Activated CD4-positive, alpha-beta memory T cell treated with anti-CD3 and anti-CD28 coated beads for 36 hours (primary cell): ENCODE measurements around the gene USF1. TPM values are rescaled to one million over a fixed set of nuclear protein-coding genes. Genes with fewer than 3 reads are reported as not detected.
"Not testable (repeated sequence)": the region's sequence is repeated elsewhere in the genome, so short reads cannot be mapped to it uniquely, and the experiment has no call there.

Experiments used
- CTCF ChIA-PET: fragments of 350-600 bp; sonication (Branson Sonifier 250); formaldehyde crosslinking; loops from one replicate; lab custom pipeline; 2021; ENCODE audit warnings: antibody characterized with exemption, inconsistent platforms; lab: Charles Lee
- POLR2A ChIA-PET: fragments of 350-600 bp; sonication (Branson Sonifier 250); formaldehyde crosslinking; loops from one replicate; lab custom pipeline; 2021; ENCODE audit warnings: antibody characterized with exemption; lab: Charles Lee
- DNase-seq: peaks from one replicate; pipeline ENCODE4 v3.0.0-alpha.2; 2020
- H3K27ac Mint-ChIP-seq: one replicate; pipeline ENCODE4 v1.8.0; 2021; ENCODE audit warnings: mixed read lengths
- H3K27me3 Mint-ChIP-seq: one replicate; pipeline ENCODE4 v1.8.0; 2021; ENCODE audit warnings: mixed read lengths
- H3K36me3 Mint-ChIP-seq: one replicate; pipeline ENCODE4 v1.8.0; 2021; ENCODE audit warnings: mixed read lengths
- H3K4me1 Mint-ChIP-seq: one replicate; pipeline ENCODE4 v1.8.0; 2021; ENCODE audit warnings: low read depth, mixed read lengths
- H3K4me3 Mint-ChIP-seq: one replicate; pipeline ENCODE4 v1.8.0; 2021; ENCODE audit warnings: mild to moderate bottlenecking, mixed read lengths
- H3K9me3 Mint-ChIP-seq: one replicate; pipeline ENCODE4 v1.8.0; 2021; ENCODE audit warnings: mixed read lengths
- intact Hi-C: fragments of 100-400 bp; cut with micrococcal nuclease; formaldehyde crosslinking; loops from one replicate; pipeline ENCODE4 v1.15.1; 2023
- total RNA-seq, 2 experiments: library from RNA; stranded (reverse); gene quantifications; one replicate each; pipeline ENCODE4 v1.2.3, GENCODE V29; 2021

USF1 gene
- total RNA-seq, 2 experiments from 2014 or later = 43.4 to 43.7 TPM

DNA sequence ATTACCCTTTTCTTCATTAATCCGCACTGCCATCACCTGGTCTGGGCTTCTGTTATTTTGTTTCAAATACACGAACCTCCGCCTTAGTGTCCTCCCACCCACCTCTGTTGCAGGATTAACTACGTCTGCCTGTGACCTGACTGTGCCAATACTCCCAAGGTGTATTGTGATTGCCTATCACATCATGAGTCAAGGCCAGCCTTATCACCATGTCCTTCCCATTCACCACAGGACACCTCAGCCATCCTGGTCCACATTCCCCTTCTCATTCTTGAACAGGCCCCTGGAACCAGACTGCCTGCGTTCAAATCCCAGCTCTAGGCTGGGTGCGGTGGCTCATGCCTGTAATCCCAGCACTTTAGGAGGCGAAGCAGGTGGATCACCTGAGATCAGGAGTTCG, 39.2 kb downstream of the USF1 start:
- Mint-ChIP-seq H3K27me3 (no peaks in the 10 kb centered on the region), H3K4me1 (peaks cover 13% of the 10 kb centered on the region), H3K27ac (no peak overlapping the region), H3K4me3 (no peak overlapping the region), H3K36me3 (no peaks in the 10 kb centered on the region), H3K9me3 (no peaks in the 10 kb centered on the region)
- CTCF ChIA-PET = interaction anchor here (1.3 to 1.4 kb wide), 3 partner anchors 9 to 91 kb away, joined by 3 to 6 read pairs (median 5); no protein-coding TSS in a partner anchor
- POLR2A ChIA-PET = interaction anchor here (1.2 kb wide), 1 partner anchor 14 kb away, joined by 3 read pairs; no protein-coding TSS in a partner anchor
- intact Hi-C loops = no loop called here
- no peak for DNase-seq

DNA sequence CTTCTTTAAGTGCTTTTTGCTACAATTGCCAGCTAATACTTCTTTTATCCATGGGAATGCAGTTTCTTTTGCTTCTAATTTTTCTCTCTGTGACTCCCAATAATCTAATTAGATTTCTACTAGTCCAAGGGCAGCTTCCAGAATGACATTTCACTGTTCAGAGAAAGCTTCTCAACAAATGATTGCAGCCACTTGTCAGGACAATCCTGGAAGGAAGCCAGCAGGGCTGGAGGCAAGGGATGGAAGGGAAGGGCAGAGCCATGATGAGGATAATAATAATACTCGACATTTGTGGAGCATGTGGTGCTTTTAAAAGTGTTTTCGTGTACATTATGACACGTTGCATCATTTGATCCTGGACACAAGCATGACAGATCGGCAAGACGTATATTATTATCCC, 44.3 kb downstream of the USF1 start:
- no peaks in the 10 kb centered on the region for H3K27me3 Mint-ChIP-seq
- intact Hi-C loops = no loop called here
- ChIA-PET CTCF (no interaction called here), POLR2A (no interaction called here)
- H3K4me1 Mint-ChIP-seq = peaks cover 3% of the 10 kb centered on the region
- no peak overlapping the region for H3K27ac Mint-ChIP-seq
- peaks cover 8% of the 10 kb centered on the region for H3K36me3 Mint-ChIP-seq
- DNase-seq = no peak
- H3K4me3 Mint-ChIP-seq = no peak overlapping the region
- no peaks in the 10 kb centered on the region for H3K9me3 Mint-ChIP-seq

DNA sequence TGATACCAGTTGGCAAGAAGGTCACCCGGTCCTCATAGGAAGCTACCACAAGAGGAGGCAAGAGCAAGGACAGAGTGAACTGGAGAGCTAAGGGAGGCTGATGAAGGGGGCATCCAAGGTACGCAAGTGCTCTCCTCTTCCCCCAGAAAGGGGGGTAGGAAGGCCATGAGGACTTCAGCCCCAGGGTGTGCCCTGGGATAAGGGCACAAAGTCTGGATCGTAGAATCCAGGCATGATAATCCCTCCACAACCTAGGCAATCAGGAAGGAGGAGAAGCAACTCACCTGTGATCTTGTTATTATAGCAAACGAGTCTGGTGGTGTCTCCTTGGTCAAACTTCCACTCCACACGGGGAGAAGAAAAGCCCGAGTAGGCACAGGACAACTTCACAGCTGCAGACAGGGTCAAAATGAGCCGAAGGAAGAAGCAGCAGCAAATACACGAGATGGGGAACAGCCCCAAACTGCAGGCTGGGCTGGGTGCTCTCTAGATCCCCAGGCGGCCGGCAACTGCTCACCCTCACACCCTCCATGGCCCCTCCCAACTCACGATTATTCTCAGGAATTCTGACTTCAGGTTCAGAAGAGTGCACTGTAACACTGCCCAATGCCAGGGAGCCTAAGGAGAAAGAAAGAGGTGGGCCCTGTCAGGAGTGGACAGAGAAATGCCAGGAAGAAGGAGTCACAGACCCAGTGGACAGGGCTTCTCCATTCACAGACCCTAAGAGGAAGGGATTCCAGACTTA, 44.9 kb downstream of the USF1 start:
- ChIA-PET CTCF (interaction anchor here (0.9 to 1.6 kb wide), 2 partner anchors 10 to 14 kb away, joined by 3 to 6 read pairs; no protein-coding TSS in a partner anchor), POLR2A (no interaction called here)
- Mint-ChIP-seq H3K4me3 (no peak overlapping the region), H3K36me3 (peaks cover 8% of the 10 kb centered on the region), H3K9me3 (no peaks in the 10 kb centered on the region), H3K27me3 (no peaks in the 10 kb centered on the region), H3K27ac (no peak overlapping the region), H3K4me1 (peaks cover 5% of the 10 kb centered on the region)
- no peak for DNase-seq
- intact Hi-C loops = no loop called here

DNA sequence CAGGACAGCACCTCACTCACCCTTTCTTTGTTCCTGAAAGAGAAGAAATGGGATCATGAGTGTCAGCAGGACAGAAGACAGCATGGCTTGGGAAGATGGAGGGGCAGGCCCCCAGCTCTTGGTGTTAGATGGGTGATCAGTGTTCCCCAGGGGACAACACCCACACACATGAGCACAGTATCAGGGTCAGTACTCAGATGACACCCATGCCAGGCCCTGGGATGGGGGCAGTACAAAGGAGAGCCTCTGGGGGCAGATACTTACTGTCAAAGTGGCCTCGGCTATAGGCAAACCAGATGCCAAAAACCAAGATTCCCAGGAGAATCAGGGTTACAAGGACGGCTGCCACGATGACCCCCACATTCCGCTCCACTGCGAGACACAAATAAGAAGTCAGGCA, 46.4 kb downstream of the USF1 start:
- peaks cover 18% of the 10 kb centered on the region for H3K4me1 Mint-ChIP-seq
- H3K27me3 Mint-ChIP-seq = no peaks in the 10 kb centered on the region
- no peak for DNase-seq
- H3K9me3 Mint-ChIP-seq = no peaks in the 10 kb centered on the region
- no peak overlapping the region for H3K27ac Mint-ChIP-seq
- no peak overlapping the region for H3K4me3 Mint-ChIP-seq
- ChIA-PET CTCF (interaction anchor here (1.6 to 4.4 kb wide), 2 partner anchors 9 to 98 kb away, joined by 6 to 65 read pairs; partner anchors contain the start of gene KLHDC9), POLR2A (no interaction called here)
- peaks cover 8% of the 10 kb centered on the region for H3K36me3 Mint-ChIP-seq
- intact Hi-C loops = loop anchor here (10.0 kb wide), 1 partner anchor 45 kb away; the partner anchor contains the start of gene USF1

DNA sequence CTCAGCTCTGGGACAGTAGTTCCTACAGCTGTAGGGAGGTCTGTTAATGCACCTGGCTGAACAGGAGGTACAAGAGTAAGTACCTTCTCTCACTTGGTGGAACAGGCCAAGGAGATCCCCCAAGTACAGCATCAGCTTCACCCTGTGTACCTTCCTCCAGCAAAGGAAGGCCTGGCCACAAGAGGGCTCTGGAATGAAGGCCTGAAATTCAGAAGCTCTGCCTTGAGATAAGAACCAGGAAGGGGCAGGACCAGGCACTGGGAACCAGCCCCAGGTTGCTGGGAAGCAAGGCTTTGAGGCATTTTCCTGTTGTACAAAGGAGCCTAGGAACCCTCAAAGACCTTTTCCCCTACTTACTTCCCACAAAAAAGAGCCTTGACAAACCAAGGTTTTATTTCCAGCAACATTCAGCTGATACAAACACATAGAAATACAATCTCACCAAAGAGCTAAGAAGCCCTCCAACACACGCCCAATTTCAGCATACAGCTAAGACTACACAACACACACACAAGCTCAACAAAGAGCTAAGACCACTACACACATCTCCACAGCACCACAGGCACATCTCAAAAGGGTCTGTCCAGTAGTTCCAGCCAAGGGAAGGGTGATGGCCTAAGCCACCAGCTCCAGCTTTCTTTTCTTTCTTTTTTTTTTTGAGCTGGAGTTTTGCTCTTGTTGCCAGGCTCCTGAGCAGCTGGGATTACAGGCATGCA, 48.3 kb downstream of the USF1 start:
- POLR2A ChIA-PET = interaction anchor here (0.5 to 2.0 kb wide), 5 partner anchors 16 to 71 kb away, joined by 3 to 7 read pairs (median 5); partner anchors contain the start of genes F11R and USF1
- Mint-ChIP-seq H3K27me3 (no peaks in the 10 kb centered on the region), H3K36me3 (peaks cover 8% of the 10 kb centered on the region), H3K9me3 (no peaks in the 10 kb centered on the region), H3K27ac (peak overlapping the region; percentile 31), H3K4me3 (no peak overlapping the region), H3K4me1 (peaks cover 22% of the 10 kb centered on the region)
- DNase-seq = peak; percentile 68
- intact Hi-C loops = loop anchor here (2.0 to 10.0 kb wide), 3 partner anchors 47 to 99 kb away; partner anchors contain the start of genes ARHGAP30 and USF1
- CTCF ChIA-PET = interaction anchor here (0.8 to 4.4 kb wide), 23 partner anchors 8 to 163 kb away, joined by 3 to 65 read pairs (median 6); partner anchors contain the start of genes ARHGAP30, DEDD, F11R and KLHDC9

DNA sequence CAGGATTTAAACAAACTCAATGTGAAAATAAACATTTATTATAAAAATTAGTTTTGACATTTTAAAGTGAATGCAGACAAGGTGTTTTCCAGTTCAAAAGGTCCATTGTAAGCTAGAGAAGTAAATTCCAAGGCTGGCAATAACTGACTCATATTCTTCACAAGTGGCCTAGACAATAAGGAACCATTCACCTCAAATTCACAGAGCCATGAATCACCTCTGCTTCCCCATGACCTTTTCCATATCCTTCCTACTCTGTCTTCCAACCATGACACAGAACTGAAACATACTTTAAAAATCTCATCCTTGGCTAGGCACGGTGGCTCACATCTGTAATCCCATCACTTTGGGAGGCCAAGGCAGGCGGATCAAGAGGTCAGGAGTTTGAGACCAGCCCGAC, 49.6 kb downstream of the USF1 start:
- ChIA-PET POLR2A (no interaction called here), CTCF (interaction anchor here (1.1 to 4.4 kb wide), 10 partner anchors 8 to 201 kb away, joined by 3 to 65 read pairs (median 10); partner anchors contain the start of genes F11R, KLHDC9, TSTD1 and USF1)
- H3K27ac Mint-ChIP-seq = no peak overlapping the region

DNA sequence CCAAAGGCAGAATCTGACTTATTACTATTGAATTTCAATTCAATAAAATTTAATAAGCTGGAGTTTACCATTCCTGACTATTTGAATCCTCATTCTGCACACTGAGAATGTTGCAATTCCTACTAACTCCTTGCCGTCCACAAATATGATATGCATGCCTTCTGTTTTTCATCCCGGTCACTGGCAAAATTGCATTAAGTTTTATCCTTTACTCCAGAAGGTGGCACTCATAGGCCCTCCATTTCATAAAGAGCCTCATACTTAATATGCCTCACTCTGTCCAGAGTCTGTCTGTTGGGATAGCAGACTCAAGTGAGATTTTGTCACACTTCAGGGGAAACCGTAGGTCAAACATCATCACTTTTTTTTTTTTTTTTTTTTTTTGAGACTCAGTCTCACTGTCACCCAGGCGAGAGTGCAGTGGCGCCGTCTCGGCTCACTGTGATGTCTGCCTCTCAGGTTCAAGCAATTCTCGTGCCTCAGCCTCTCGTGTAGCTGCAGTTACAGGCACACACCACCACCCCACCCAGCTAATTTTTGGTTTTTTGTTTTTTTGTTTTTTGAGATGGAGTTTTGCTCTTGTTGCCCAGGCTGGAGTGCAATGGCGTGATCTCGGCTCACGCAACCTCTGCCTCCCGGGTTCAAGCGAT, 52.1 kb downstream of the USF1 start:
- intact Hi-C loops = loop anchor here (10.0 kb wide), 1 partner anchor 51 kb away; the partner anchor contains the start of gene USF1
- CTCF ChIA-PET = no interaction called here
- POLR2A ChIA-PET = no interaction called here

More for the DNA sequence above, 49.6 kb downstream of the USF1 start:
- no peak for DNase-seq
- Mint-ChIP-seq H3K27me3 (no peaks in the 10 kb centered on the region), H3K4me1 (peaks cover 22% of the 10 kb centered on the region), H3K36me3 (peaks cover 8% of the 10 kb centered on the region), H3K9me3 (no peaks in the 10 kb centered on the region), H3K4me3 (no peak overlapping the region)
- intact Hi-C loops = loop anchor here (2.0 to 10.0 kb wide), 3 partner anchors 49 to 101 kb away; partner anchors contain the start of genes ARHGAP30 and USF1

DNA sequence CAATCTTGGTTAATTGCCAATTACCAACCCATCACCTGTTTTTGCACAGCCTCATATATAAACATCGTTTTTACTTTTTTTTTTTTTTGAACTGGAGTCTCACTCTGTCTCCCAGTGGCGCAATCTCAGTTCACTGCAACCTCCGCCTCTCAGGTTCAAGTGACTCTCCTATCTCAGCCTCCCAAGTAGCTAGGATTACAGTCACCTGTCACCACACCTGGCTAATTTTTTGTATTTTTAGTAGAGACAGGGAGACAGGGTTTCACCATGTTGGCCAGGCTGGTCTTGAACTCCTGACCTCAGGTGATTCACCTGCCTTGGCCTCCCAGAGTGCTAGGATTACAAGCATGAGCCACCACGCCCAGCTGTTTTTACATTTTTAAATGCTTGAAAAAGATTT, 53.7 kb downstream of the USF1 start:
- DNase-seq, H3K27me3 Mint-ChIP-seq, H3K27ac Mint-ChIP-seq, POLR2A ChIA-PET, H3K4me3 Mint-ChIP-seq, H3K9me3 Mint-ChIP-seq, H3K36me3 Mint-ChIP-seq: not testable (repeated sequence)
- CTCF ChIA-PET = interaction anchor here (0.6 to 2.8 kb wide), 2 partner anchors 19 to 155 kb away, joined by 3 to 21 read pairs; no protein-coding TSS in a partner anchor
- H3K4me1 Mint-ChIP-seq = peaks cover 24% of the 10 kb centered on the region
- intact Hi-C loops = loop anchor here (10.0 kb wide), 1 partner anchor 53 kb away; the partner anchor contains the start of gene USF1

More for the DNA sequence above, 52.1 kb downstream of the USF1 start:
- Mint-ChIP-seq H3K27me3 (no peaks in the 10 kb centered on the region), H3K9me3 (no peaks in the 10 kb centered on the region), H3K27ac (no peak overlapping the region), H3K4me3 (no peak overlapping the region), H3K36me3 (peaks cover under 1% of the 10 kb centered on the region), H3K4me1 (peaks cover 26% of the 10 kb centered on the region)
- peak; percentile 18 for DNase-seq

Other genes starting within 250 kb of the USF1 start
- 1 to 10 TPM; 4.8 to 4.9 TPM for gene LY9, start 249.8 kb downstream of the USF1 start, total RNA-seq
- gene CD244, start 183.1 kb downstream of the USF1 start, total RNA-seq = under 1 TPM in 1 of 2 experiments, not detected in 1; 0.14 TPM
- not detected for gene ITLN1, start 160.8 kb downstream of the USF1 start, total RNA-seq
- not detected for gene ITLN2, start 91.2 kb downstream of the USF1 start, total RNA-seq
- 10 to 100 TPM; 21.3 to 25.3 TPM for gene F11R, start 24.8 kb downstream of the USF1 start, total RNA-seq
- 10 to 100 TPM; 70.2 to 77.7 TPM for gene TSTD1, start 7.0 kb downstream of the USF1 start, total RNA-seq
- gene ARHGAP30, start 23.9 kb upstream of the USF1 start, total RNA-seq = 100 to 1,000 TPM; 171 to 178 TPM
- under 1 TPM in 1 of 2 experiments, not detected in 1; 0.05 TPM for gene NECTIN4, start 43.6 kb upstream of the USF1 start, total RNA-seq
- gene KLHDC9, start 52.4 kb upstream of the USF1 start, total RNA-seq = 1 to 10 TPM; 1.2 to 1.6 TPM
- 100 to 1,000 TPM; 152 to 155 TPM for gene PFDN2, start 72.1 kb upstream of the USF1 start, total RNA-seq
- gene NIT1, start 72.1 kb upstream of the USF1 start, total RNA-seq = 10 to 100 TPM; 65.2 to 66.5 TPM
- 10 to 100 TPM; 35.0 to 40.2 TPM for gene DEDD, start 86.7 kb upstream of the USF1 start, total RNA-seq
- gene UFC1, start 108.0 kb upstream of the USF1 start, total RNA-seq = 10 to 100 TPM; 87.7 to 91.0 TPM
- 10 to 100 TPM; 25.4 to 28.6 TPM for gene USP21, start 113.5 kb upstream of the USF1 start, total RNA-seq
- gene PPOX, start 120.4 kb upstream of the USF1 start, total RNA-seq = 10 to 100 TPM; 27.0 to 30.7 TPM
- gene B4GALT3, start 131.5 kb upstream of the USF1 start, total RNA-seq = 10 to 100 TPM; 46.3 to 50.9 TPM
- gene ADAMTS4, start 153.1 kb upstream of the USF1 start, total RNA-seq = 1 to 10 TPM; 2.3 to 3.0 TPM
- gene NDUFS2, start 156.4 kb upstream of the USF1 start, total RNA-seq = 100 to 1,000 TPM in 1 of 2 experiments, 10 to 100 TPM in 1; 98.3 to 103 TPM
- gene FCER1G, start 169.3 kb upstream of the USF1 start, total RNA-seq = 1 to 10 TPM in 1 of 2 experiments, under 1 TPM in 1; 0.99 to 2.0 TPM
- gene APOA2, start 177.7 kb upstream of the USF1 start, total RNA-seq = not detected
- gene TOMM40L, start 180.1 kb upstream of the USF1 start, total RNA-seq = 10 to 100 TPM; 14.8 to 15.4 TPM
- gene NR1I3, start 192.2 kb upstream of the USF1 start, total RNA-seq = not detected
- under 1 TPM in 1 of 2 experiments, not detected in 1; 0.22 TPM for gene PCP4L1, start 212.8 kb upstream of the USF1 start, total RNA-seq